GM18498 (cell line): Measurements from ENCODE around the gene AMMECR1L.

Experiments used
- ATAC-seq: cut with Tn5 transposase; IDR thresholded peaks from one replicate; pipeline ENCODE4 v1.9.1; 2021; ENCODE audit warnings: mild to moderate bottlenecking, moderate library complexity; ENCODE audit not compliant: unreplicated experiment

The AMMECR1L gene

DNA sequence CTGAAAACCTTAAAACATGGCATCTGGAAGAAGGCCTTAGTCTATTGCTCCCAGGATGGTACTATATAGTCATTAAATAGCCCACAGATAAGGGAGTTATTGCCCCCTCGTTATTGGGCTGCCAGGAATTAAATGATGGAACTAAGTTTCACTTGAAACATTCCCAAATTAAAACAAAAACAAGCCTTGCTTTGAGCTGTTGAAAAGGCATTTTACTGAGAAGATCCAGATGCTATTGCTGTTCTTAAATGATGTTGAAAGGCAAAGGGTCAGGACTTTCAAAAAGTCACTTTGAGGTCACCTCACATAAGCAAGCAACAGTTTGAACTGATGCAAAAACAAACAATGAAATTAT lies 2.0 kb upstream of the AMMECR1L start:
- ATAC-seq, result no peak

DNA sequence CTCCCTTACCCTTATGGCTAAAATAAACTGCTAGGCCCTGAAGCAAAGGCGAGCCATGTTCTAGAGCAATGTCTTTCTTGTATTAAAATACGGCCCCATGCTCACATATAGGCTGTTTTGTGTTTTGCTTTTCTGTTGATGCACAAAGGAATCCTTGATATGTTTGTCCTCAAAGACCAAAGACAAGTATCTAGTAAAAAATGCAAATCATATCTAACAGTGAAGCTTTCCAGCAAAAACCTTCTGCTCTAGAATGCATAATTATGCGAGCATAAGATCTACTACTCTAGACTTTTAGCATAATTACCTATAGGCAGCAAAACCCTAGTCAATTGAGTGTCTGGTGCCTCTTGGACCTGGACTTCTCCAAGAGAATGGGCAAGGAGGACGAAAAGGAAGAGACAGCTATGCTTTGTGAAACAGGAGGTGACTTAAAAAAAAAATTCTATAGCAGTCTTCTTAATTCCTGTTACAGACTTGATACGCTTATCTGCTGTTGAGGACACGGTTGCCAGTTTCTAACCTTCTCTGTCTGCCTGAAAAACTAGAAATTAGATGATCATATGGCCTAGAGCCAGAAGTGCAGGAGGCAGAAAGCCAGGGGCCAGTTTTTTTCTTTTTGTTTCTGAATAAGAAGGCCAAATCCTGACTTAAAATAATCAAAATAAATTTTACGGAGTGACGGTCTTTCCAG lies 1.5 kb upstream of the AMMECR1L start:
- no peak for ATAC-seq

DNA sequence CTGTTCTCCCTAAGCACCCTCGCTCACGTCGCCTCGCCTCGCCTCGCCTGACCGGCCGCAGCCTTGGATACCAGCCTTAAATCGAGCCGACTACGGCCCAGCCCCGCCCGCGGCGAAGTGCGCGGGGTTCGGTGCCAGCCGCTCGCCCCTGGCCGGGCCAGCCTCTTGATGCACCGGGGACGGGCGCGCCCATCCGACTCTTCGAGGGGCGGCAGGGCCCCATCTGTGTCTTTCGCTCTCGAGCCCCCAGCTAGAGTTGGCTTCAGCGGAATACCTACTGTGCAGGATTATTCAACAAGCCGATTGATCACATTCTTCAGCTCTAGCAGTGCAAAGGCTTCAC lies 808 bp upstream of the AMMECR1L start:
- ATAC-seq, result peak; percentile 42

DNA sequence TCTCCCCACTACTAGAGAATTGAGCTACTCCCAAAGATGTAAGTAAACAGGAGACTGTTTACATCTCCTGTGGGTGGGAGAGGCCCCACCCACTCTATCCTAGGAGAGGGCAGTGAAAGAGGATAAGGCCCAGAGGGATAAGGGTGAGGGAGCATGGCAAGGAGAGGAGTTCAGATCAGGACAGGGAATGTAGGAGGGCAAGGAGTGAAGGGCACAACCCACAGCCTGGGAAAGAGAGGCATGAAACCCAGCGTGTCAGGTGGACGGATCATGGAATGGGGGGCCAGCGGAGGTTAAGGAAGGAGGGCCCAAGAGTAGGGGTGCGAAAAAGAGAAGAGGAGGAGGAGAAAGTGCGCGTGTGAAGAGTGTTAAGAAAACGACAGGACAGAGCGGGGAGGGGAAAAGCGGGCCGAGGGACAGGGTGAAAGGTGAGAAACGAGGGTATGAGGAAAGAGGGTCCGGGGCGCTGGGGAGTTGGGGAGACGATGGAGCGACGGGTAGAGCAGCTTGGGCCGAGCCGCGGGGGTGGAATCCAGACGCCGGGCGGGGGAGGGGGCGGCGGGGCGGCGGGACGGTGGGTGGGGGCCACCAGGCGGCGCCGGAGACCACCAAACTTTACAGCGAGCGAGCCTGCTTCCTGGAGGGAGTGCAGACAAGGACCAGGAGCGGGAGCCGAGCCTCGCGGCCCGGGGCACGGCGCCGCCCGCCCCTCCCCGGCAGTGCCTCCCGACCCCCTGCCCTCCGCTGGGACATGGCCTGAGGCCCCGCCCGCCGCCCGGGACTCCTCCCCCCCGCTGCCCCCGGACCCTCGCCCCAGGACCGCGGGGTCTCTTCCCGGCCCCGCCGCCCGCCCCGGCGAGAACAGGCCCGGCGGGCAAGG lies 655 bp downstream of the AMMECR1L start:
- ATAC-seq, result peak; percentile 17

DNA sequence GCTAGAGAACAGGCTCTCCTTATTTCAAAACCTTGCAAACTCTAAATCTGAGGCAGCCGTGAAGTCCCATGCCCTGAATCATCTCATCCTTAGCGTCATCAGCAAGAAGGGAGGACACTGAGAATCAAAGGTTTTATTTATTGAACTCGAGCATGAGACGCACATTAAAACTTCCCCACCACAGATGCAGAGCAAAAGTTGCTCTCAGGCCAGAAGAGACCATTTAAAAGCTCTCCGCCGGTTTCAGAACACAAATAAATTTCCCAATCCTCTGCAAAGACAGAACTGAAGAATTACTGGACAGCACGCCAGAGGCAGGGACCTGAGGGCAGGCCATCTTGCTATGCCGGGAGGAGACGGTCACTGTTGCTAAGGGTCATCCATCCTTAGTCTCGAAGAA lies 1.3 kb downstream of the AMMECR1L start:
- ATAC-seq, result no peak

DNA sequence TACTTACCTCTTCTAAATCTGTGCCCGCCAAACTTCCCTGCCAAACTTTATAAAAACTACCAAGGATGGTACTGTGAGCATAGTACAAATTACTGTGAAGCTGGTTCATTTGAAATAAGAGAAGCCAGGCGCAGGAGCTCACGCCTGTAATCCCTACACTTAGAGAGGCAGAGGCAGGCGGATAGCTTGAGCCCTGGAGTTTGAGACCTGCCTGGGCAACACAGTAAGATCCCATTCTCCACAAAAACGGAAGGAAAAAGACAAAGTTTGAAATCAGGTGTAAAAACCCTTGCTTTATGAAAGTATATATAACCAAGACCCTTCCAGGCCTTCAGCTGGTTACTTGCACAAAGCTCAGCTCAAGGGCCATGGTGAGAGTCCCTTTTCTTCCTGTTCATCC lies 5.9 kb downstream of the AMMECR1L start:
- ATAC-seq, result no peak

DNA sequence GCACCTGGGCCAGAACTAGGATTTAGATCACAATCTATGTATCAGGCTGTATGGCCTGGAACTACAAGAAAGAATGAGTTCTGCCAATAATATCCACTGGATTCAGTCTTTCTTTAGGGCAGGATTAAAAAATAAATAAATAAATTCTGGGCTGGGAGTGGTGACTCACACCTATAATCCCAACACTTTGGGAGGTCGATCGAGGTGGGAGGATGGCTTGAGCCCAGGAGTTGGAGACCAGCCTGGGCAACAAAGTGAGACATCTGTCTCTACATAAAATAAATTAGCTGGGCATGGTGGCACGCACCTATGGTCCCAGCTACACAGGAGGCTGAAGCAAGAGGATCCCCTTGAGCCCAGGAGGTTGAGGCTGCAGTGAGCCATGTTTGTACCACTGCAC lies 8.1 kb downstream of the AMMECR1L start:
- no peak for ATAC-seq

DNA sequence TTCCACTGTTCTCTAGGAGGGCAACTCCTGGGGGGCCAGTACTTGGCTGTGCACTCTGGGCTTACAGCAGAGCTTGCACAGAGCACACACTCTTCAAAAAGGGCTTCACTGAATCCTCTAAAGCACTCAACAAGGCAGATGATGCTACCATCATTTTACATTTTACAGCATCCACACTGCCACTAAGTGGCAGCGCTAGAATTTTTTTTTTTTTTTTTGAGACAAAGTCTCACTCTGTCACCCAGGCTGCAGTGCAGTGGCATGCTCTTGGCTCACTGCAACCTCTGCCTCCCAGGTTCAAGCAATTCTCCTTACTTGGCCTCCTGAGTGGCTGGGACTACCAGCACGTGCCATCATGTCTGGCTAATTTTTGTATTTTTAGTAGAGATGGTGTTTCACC lies 8.6 kb downstream of the AMMECR1L start:
- no peak for ATAC-seq

DNA sequence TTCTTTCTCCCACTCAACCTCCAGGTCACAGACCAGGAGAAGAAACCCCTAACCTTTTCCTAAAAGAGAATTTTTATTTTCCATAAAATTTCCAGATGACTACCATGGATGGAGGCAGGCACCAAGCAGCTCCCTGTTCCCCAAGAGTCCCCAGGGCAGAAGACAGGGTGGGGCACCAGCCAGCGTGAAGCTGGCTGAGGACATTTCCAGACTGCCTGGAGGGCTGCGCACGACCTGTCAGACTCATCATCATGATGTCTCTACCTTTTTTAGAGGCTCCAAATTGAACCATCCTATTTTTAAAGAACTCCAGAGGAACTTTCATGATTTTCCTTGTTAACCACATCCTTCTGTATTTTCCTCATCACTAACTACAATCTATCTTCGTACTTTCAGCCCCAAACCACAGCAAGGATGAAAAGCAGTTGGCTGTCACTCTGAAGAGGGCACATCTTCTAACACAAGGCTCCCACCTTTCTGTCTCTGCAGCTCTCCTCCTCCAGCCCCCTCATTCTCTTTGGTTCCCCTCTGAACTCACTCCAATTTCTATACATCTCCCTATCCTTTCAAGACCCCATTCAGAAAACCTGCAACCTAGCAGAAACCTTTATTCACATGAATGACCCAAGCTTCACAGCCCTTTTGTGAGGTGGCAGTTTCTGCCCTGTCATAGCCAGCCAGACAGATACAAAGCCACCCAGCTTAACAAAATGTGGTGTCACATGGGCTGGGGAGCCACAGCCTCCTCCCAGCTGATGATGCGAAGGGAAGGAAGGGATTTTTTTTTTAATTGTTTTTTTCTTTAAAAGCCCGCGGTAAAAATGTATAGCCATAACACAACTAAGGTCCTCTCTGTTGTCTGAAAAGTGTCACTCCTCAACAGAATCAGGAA lies 11.1 kb downstream of the AMMECR1L start:
- no peak for ATAC-seq

DNA sequence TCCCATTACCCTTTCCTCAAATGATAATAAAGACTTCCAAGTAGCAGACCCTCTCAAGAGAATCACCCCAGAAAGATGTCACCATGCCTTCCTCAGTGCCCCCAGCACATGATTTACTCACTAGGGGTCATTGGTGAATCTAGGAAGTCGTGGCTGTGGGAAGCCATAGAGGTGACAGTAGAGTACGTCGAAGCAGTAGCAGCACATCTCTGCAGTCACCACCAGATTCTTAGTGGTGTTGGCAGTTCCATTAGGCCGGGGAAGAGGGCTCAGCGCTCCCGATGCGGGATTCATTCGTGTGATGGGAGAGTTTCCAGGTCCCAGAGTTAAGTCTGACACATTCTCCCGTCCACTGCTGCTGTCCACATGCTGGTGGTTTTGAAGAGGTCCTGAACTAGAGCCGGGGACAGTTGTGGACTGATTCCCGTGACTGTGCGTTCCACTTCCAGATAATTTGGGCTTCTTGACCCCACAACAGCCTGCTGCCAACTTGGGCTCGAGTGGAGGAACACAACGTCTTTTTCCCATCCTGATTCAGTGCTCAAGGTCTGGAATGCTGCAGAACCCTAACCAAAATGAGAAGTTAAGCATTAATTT lies 12.0 kb downstream of the AMMECR1L start:
- no peak for ATAC-seq

DNA sequence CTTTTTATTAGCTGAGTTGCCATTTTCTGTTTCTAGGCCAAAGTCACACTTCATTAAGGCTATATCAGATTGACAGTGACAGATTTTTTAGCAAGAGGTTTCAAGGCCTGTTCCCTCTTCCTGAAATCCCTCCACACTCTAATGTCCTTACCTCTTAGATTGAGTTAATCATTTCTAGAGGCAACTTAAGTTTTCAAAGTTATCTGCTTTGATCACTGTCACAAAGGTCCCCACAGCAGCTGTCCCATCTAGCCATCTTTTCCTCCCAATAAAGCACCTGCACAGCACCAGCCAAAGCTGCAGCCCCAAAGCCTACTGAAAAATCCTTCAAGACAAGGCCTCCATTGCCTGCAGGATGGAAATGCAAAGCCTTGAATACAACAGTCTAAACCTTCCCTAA lies 13.4 kb downstream of the AMMECR1L start:
- ATAC-seq, result no peak

DNA sequence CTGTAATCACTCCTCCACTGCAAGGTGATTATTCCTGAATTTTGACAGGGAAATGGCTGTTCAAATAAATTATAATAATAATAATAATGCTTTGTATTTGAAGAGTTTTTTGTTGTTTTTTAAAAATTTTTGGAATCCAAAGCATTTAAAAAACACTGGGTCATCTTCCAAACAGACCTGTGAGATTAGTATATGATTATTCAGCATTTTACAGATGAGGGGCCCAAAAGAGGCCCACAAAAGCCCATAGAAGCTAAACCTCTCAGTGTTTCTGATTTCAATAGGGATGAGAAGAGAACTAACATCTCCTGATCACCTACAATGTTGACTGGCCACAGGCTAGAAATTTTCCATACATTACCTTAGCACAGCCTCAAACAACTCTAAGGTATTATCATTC lies 19.8 kb downstream of the AMMECR1L start:
- no peak for ATAC-seq

DNA sequence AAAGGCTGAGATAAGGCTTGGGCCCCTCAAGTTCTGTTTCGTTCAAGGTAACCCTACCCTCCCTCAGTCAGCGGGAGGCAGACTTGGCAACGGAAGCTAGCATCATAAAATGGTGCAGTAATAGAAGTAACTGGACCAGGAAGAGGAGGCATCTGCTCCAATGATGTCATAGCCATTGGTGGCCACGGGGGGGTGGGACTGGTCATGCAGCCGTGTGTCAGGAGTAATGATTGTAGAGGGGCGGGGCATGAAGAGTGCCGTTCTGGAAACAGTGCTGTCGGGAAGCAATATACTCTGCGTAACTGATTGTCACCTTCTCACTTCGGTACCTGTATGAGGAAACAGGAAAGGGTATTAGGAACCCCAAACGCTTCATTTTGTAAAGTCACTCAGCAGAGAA lies 20.9 kb downstream of the AMMECR1L start:
- ATAC-seq, result no peak

DNA sequence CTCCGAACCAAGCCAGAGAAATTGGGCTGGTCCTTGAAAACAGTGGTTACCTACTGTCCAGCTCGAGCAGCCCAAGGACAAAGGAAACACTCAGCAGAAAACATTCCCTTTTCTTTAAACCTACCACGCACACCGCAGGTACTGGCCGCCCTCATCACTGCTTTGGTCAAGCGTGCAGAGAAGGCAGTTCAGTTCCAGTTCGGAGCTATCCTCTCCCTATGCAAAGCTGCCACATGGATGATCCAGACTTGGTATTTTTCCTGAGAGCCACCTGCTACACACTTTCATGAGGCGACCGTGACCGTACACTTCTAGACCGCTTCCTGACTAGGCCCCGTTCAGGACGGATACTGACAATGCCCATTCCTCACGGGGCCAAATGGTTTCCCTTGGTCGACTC lies 23.5 kb downstream of the AMMECR1L start:
- no peak for ATAC-seq

DNA sequence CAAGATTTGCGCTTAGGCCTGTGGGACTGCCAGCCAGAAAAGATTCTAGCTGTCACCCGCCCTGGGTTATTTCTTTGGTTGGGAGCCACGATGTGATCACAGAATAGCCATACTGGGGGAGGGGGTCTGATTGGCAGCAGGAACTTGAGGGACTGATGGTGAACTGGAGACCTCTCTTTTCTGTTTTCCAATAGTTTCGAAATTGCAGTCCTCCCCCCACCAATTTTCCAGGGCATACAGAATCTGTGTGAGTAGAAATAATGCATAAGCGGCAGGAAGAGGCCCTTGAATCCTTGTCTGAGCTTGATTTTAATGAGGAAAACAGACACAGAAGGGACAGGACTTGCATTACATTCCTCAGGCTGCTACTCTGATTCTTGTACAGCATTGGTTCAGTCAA lies 25.6 kb downstream of the AMMECR1L start:
- no peak for ATAC-seq

DNA sequence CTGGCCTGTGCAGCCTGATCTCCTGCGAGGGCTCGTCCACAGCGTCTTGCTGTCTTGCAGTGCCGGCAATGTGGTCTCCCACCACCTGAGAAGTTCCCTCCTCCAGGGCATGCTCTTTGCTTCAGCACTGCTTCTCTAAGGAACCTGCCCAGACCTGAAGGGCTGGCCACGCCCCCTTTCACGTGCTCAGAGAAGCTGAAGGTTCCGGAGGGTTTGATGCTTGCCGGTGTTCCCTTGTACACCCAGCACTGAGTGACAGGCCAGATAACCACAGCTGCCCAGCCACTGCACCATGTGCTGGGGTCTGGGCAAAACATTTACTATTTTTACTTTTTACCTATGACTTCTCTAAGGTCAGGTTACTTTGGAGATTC lies 26.1 kb downstream of the AMMECR1L start:
- ATAC-seq, result peak; percentile 25

DNA sequence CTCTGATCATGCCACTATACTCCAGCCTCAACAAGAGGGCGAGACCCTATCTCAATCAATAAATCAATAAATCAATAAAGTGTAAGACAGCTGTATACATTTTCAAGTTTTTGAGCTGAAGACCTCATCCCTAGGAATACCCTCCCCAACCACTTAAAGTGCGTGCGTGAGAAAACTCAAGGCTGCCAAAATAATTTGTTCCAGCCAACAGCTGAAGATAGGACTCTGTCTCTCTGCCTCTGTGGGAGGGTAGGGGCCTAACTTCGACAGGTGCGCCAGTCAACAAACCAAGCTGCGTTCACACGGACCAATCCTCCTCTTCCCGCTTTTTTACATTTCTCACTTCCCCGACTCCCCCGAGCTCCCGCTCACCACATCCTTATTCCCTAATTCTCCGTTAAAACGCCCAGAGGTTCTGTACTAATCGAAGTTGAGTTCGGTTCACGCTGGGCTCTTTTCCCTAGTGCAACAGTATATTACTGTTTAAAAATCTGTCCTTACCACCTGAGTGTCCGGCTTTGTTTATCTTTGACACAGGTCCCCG lies 28.4 kb downstream of the AMMECR1L start:
- peak; percentile 10 for ATAC-seq

DNA sequence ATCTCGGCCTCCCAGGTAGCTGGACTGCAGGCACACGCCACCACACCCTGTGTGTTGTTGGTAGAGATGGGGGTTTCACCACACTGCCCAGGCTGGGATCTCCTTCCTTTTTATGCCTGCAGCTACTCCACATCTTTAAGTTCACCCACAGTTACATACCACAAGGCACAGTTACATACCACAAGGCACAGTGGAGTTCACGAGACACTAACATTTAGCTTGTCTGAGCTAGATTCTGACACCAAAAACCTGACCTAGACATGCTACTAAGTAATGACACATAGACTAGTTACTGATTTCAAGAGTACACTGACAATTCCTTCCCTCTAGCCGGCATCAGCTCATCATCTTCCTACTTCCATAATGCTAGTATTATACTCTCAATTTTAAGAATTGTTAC lies 32.1 kb downstream of the AMMECR1L start:
- no peak for ATAC-seq

DNA sequence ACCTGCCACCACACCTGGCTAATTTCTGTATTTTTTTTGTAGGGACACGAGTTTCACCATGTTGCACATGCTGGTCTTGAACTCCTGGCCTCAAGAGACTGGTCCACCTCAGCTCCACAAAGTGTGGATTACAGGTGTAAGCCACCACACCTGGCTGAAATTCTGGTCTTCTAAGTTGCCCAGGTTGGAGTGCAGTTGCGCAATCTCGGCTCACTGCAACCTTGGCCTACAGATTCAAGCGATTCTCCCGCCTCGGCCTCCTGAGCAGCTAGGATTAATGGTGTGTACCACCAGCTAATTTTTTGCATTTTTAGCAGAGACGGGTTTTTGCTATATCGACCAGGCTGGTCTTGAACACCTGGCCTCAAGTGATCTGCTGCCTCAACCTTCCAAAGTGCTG lies 33.4 kb downstream of the AMMECR1L start:
- no peak for ATAC-seq

DNA sequence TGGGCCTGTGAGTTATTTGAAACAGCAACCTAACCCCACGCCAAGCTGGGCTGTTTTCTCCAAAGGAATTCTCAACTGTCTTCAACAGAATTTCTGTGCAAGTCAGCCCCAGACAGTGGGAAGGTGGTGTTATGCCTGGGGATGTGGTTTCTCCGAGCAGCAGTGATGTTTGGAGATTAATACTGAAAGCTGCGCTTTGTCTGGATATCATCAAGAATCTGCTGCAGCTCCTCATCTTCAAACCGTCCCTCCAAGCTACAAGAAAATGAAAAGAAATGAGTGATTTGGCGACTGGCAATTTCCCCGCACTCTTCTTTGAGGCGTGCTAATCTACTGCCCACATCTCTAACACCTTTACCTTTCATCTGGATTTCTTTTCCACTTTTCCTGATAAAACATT lies 37.8 kb downstream of the AMMECR1L start:
- no peak for ATAC-seq

DNA sequence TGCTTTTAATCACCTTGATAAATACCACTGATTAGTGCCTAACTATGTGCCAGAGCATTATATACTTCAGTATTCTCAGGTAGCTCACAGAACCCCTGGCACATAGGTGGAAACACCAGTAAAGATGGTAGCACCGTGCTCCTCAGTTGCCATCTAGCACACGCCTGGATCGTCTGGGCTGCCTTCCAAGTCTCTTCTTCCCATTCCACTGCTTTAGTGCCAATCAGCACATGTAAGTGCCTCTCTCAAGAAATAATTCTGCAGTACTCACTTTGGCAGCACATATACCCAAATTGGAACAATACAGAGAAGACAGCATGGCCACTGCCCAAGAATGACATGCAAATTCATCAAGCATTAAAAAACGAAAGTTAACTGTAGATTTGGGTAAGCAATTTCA lies 40.8 kb downstream of the AMMECR1L start:
- ATAC-seq, result no peak
